K562 (cell line): ENCODE results near the gene ZNF613. TPM values are rescaled to one million over a fixed set of nuclear protein-coding genes. Genes with fewer than 3 reads are reported as not detected.

Experiments used
- ATAC-seq: fragments of 200-7000 bp; cut with Tn5 transposase; 3 replicates; pipeline ENCODE4 v1.9.1; 2020; ENCODE audit warnings: moderate library complexity
- BruUV-seq: library from RNA; stranded (reverse); fragments of 400-500 nt; replicated peaks from 2 replicates; lab custom pipeline; 2021; lab: Mats Ljungman, UMichigan
- CTCF ChIA-PET: fragments of 300-600 bp; formaldehyde crosslinking; extraction: SDS; loops from one replicate; lab custom pipeline; 2021; ENCODE audit warnings: low intra/inter-chr PET ratio; lab: Yijun Ruan, JAX
- POLR2A ChIA-PET: fragments of 300-600, 350-650 bp; sonication (Branson Sonifier 250); formaldehyde crosslinking; extraction: SDS; loops from one replicate; lab custom pipeline; 2021; ENCODE audit warnings: antibody characterized with exemption, inconsistent platforms; lab: Yijun Ruan, JAX
- DNase-seq, 4 experiments: peaks; one replicate each; pipeline versions ENCODE4 v3.0.0 to v3.0.0-alpha.2; 2011 to 2018; ENCODE audit warnings: low spot score in 3 of 4, mixed read lengths in 3 of 4; ENCODE audit errors: extremely low read depth in 1 of 4
- FAIRE-seq: peaks from 2 replicates; lab custom pipeline; 2011; peaks lifted over from hg19 to GRCh38; lab: Jason Lieb, UNC
- H2AFZ ChIP-seq: 2 replicates; pipeline ENCODE4 v1.6.0; 2011; ENCODE audit warnings: low read depth, low read length, control low read depth, inconsistent platforms
- H3K27ac ChIP-seq: fragments of 200-600 bp; 3 replicates; pipeline ENCODE4 v1.8.0; 2011; ENCODE audit warnings: low read depth, mild to moderate bottlenecking, control low read depth, inconsistent platforms, low read length, moderate library complexity, mixed read lengths; ENCODE audit errors: extremely low read depth
- H3K27me3 ChIP-seq, 2 experiments: fragments of 300-600 bp in 1 of 2; 2 replicates in 1 of 2; 3 replicates in 1 of 2; pipeline versions ENCODE4 v1.6.0 to v1.8.0; 2011; ENCODE audit warnings: inconsistent platforms in 2 of 2, low read length in 2 of 2, mild to moderate bottlenecking in 1 of 2, mixed read lengths in 1 of 2, moderate library complexity in 1 of 2; ENCODE audit not compliant: control insufficient read depth in 2 of 2, insufficient read depth in 2 of 2
- H3K36me3 ChIP-seq: fragments of 300-600 bp; 3 replicates; pipeline ENCODE4 v1.8.0; 2011; ENCODE audit warnings: mild to moderate bottlenecking, low read length, inconsistent platforms; ENCODE audit not compliant: control insufficient read depth, insufficient read depth
- H3K4me1 ChIP-seq, 2 experiments: fragments of 200-600 bp in 1 of 2; replicated peaks in 1 of 2; 2 replicates in 1 of 2; 3 replicates in 1 of 2; pipeline versions ENCODE4 v1.5.1 to v1.8.0; 2011; ENCODE audit warnings: inconsistent platforms in 2 of 2, low read length in 2 of 2, mild to moderate bottlenecking in 1 of 2, mixed read lengths in 1 of 2, moderate library complexity in 1 of 2; ENCODE audit not compliant: control insufficient read depth in 2 of 2, insufficient read depth in 2 of 2
- H3K4me2 ChIP-seq: 2 replicates; pipeline ENCODE4 v1.6.1; 2011; ENCODE audit warnings: low read length, control low read depth, inconsistent platforms, mixed read lengths; ENCODE audit not compliant: insufficient read depth
- H3K4me3 ChIP-seq: fragments of 200-600 bp; sonication (generic), shearing (Covaris generic); 2 replicates; pipeline ENCODE4 v1.5.1; 2016; ENCODE audit warnings: control low read depth, inconsistent platforms
- H3K79me2 ChIP-seq: fragments of 200-600 bp; 3 replicates; pipeline ENCODE4 v1.8.0; 2011; ENCODE audit warnings: low read length, inconsistent platforms; ENCODE audit not compliant: control insufficient read depth, insufficient read depth
- H3K9ac ChIP-seq, 2 experiments: 2 replicates each; pipeline versions ENCODE4 v1.6.0 to v1.6.1; 2011; ENCODE audit warnings: low read depth in 2 of 2, low read length in 2 of 2, control low read depth in 1 of 2, inconsistent platforms in 1 of 2, mild to moderate bottlenecking in 1 of 2, mixed read lengths in 1 of 2; ENCODE audit not compliant: insufficient read depth in 1 of 2
- H3K9me1 ChIP-seq: one replicate; pipeline ENCODE4 v1.6.0; 2011; ENCODE audit warnings: inconsistent platforms, mild to moderate bottlenecking, low read length, moderate library complexity; ENCODE audit not compliant: control insufficient read depth, insufficient read depth
- H3K9me3 ChIP-seq: replicated peaks from 2 replicates; pipeline ENCODE4 v1.5.1; 2011; ENCODE audit warnings: low read depth, low read length, inconsistent platforms; ENCODE audit not compliant: control insufficient read depth, insufficient read depth
- H4K20me1 ChIP-seq: replicated peaks from 2 replicates; pipeline ENCODE4 v1.6.1; 2011; ENCODE audit warnings: low read length, inconsistent platforms, mixed read lengths; ENCODE audit not compliant: control insufficient read depth, insufficient read depth
- C11orf30 ChIP-seq: fragments of 450-650 bp; IDR thresholded peaks from 2 replicates; pipeline ENCODE4 v1.6.1; 2016; ENCODE audit warnings: low read depth, mild to moderate bottlenecking
- CBFA2T3 ChIP-seq: fragments of 450-650 bp; IDR thresholded peaks from 2 replicates; pipeline ENCODE4 v1.6.1; 2017
- ELF2 ChIP-seq: fragments of 250-450 bp; sonication (Bioruptor Pico); IDR thresholded peaks from 2 replicates; pipeline ENCODE4 v1.5.0; 2021; ENCODE audit warnings: mild to moderate bottlenecking
- HMG20A ChIP-seq: fragments of 450-650 bp; formaldehyde crosslinking; conservative IDR thresholded peaks from 2 replicates; pipeline ENCODE4 v1.4.0; 2020; ENCODE audit warnings: mild to moderate bottlenecking, mixed read lengths
- LARP7 ChIP-seq: fragments of 450-650 bp; IDR thresholded peaks from 2 replicates; pipeline ENCODE4 v1.6.1; 2016
- NR3C1 ChIP-seq: sonication (generic); formaldehyde crosslinking; IDR thresholded peaks from 2 replicates; pipeline ENCODE4 v1.8.1; 2022; ENCODE audit warnings: missing genetic modification reagents
- POLR2G ChIP-seq: fragments of 200-400 bp; formaldehyde crosslinking; IDR thresholded peaks from 2 replicates; pipeline ENCODE4 v1.6.1; 2017; ENCODE audit warnings: low read depth, mild to moderate bottlenecking, antibody characterized with exemption, low read length, moderate library complexity
- TBP ChIP-seq: optimal IDR thresholded peaks from 2 replicates; pipeline ENCODE3; 2011; ENCODE audit warnings: low read depth, low read length, improper control_type of control experiment
- TEAD4 ChIP-seq, 2 experiments: sonication (generic) in 1 of 2; formaldehyde crosslinking in 1 of 2; IDR thresholded peaks; 2 replicates each; pipeline versions ENCODE4 v1.6.1 to v1.8.0; 2012 to 2022; ENCODE audit warnings: borderline replicate concordance in 1 of 2, inconsistent platforms in 1 of 2, low read length in 1 of 2, mild to moderate bottlenecking in 1 of 2, missing genetic modification reagents in 1 of 2
- YY1 ChIP-seq, 3 experiments: IDR thresholded peaks; 2 replicates each; pipeline ENCODE4 v1.6.1; 2011; ENCODE audit warnings: low read length in 2 of 3, mild to moderate bottlenecking in 2 of 3, moderate library complexity in 2 of 3, borderline replicate concordance in 1 of 3, control low read depth in 1 of 3, low read depth in 1 of 3; ENCODE audit not compliant: insufficient read depth in 3 of 3, insufficient replicate concordance in 2 of 3, control insufficient read depth in 1 of 3, insufficient read length in 1 of 3; ENCODE audit errors: extremely low read depth in 1 of 3
- ZNF121 ChIP-seq: sonication (generic); formaldehyde crosslinking; conservative IDR thresholded peaks from 2 replicates; pipeline ENCODE4 v1.8.0; 2022; ENCODE audit warnings: missing genetic modification reagents
- ZNF316 ChIP-seq: fragments of 450-650 bp; IDR thresholded peaks from 2 replicates; pipeline ENCODE4 v1.6.1; 2016
- ZNF551 ChIP-seq: fragments of 250-450 bp; sonication (Bioruptor Pico); IDR thresholded peaks from 2 replicates; pipeline ENCODE4 v1.5.0; 2021; ENCODE audit warnings: mild to moderate bottlenecking, moderate library complexity
- ZNF584 ChIP-seq: fragments of 200-800 bp; sonication (Bioruptor generic); IDR thresholded peaks from 2 replicates; pipeline ENCODE4 v1.6.1; 2016; ENCODE audit warnings: low read depth, mild to moderate bottlenecking, missing genetic modification characterization, missing compliant biosample characterization
- ZNF717 ChIP-seq: fragments of 250-450 bp; sonication (Bioruptor Pico); IDR thresholded peaks from 2 replicates; pipeline ENCODE4 v1.5.0; 2021
- WGBS: fragments of 100-300 bp; shearing (Covaris generic); methylation state at CpG from one replicate; pipeline ENCODE4 v1.1.6; 2016; ENCODE audit warnings: low coverage, mixed read lengths; ENCODE audit not compliant: insufficient coverage; ENCODE audit errors: missing lambda C conversion rate; 5-methylcytosine and 5-hydroxymethylcytosine counted together
- in situ Hi-C: fragments of 300-500 bp; cut with MboI; formaldehyde crosslinking; loops from 4 replicates; pipeline ENCODE4 v1.15.0; 2018; ENCODE audit warnings: inconsistent platforms, mixed read lengths
- intact Hi-C: fragments of 100-400 bp; cut with micrococcal nuclease; formaldehyde crosslinking; loops from 2 replicates; pipeline ENCODE4 v1.14.2; 2022
- polyA plus RNA-seq, 8 experiments: library from polyadenylated mRNA; depleted of rRNA in 4 of 8; stranded (reverse) in 5 of 8; unstranded in 3 of 8; fragments of >200 nt; fragmentation: Nextera tagmentation in 2 of 8; fragmentation: Illumina TruSeq in 1 of 8; extraction: Ambion mirVana in 2 of 8; extraction: Trizol in 1 of 8; gene quantifications; 2 replicates each; pipeline versions ENCODE4 v1.2.1 to v1.2.3, GENCODE V29; 2011 to 2014; ENCODE audit warnings: inconsistent platforms in 1 of 8, missing spikeins in 1 of 8
- total RNA-seq, 7 experiments: library from RNA; depleted of rRNA in 6 of 7; stranded (reverse); fragments of >200 nt in 6 of 7; fragmentation: Illumina TruSeq in 2 of 7; extraction: Trizol in 2 of 7; gene quantifications; 2 replicates each; pipeline versions ENCODE4 v1.2.1 to v1.2.3, GENCODE V29; 2011 to 2021; ENCODE audit warnings: low replicate concordance in 1 of 7
- TF ChIP-seq, protein P1 (sequence below): fragments of 450-650 bp; formaldehyde crosslinking; IDR thresholded peaks from 2 replicates; pipeline ENCODE4 v1.4.0; 2020; ENCODE audit warnings: mild to moderate bottlenecking, moderate library complexity

ZNF613 gene
- total and polyA plus RNA-seq, 9 of the 15 experiments (the other 6 are each of a cell fraction or from before 2014, with no cell fraction given): 2.1 to 4.5 (median 2.7) TPM

- in situ Hi-C loops (no loop called here), intact Hi-C loops (no loop called here)
- POLR2A ChIA-PET: no interaction called here
- Histone ChIP-seq H2AFZ (no peak overlapping the region), H3K4me1 (peaks cover 0 to 3% of the 10 kb centered on the region in 2 experiments; a peak in 1 of 5 replicates), H3K27ac (no peak overlapping the region), H3K4me2 (no peak overlapping the region), H3K36me3 (peaks cover 23% of the 10 kb centered on the region), H3K9ac (no peak overlapping the region), H3K27me3 (no peaks in the 10 kb centered on the region), H3K9me1 (no peaks in the 10 kb centered on the region), H3K79me2 (no peaks in the 10 kb centered on the region), H3K9me3 (peaks cover 27% of the 10 kb centered on the region), H4K20me1 (no peaks in the 10 kb centered on the region), H3K4me3 (no peak overlapping the region)
- ATAC-seq (no peak), FAIRE-seq (no peak), DNase-seq (no peak)
- CTCF ChIA-PET: no interaction called here
- 0% methylated on average over 1 of the region's 1 CpG for WGBS
- BruUV-seq: no TSS peak
- TF ChIP-seq CBFA2T3: no peak
- TF ChIP-seq NR3C1 (CRISPR knock-in tag): no peak
- peak; percentile 40; the same call in 1 of the 2 replicates for TF ChIP-seq C11orf30
- TF ChIP-seq LARP7: no peak
- no peak for TF ChIP-seq TBP
- no peak for TF ChIP-seq YY1 (IDR thresholded peaks at IDR 0.05; ENCODE audit: borderline replicate concordance in 1 of 3, control insufficient read depth in 1 of 3, extremely low read depth in 1 of 3, insufficient read depth in 3 of 3, insufficient read length in 1 of 3, insufficient replicate concordance in 2 of 3, low read depth in 1 of 3, low read length in 2 of 3)
- TF ChIP-seq HMG20A (CRISPR knock-in tag): no peak
- no peak for TF ChIP-seq ZNF551 (CRISPR knock-in tag)
- TF ChIP-seq POLR2G: no peak
- TF ChIP-seq ZNF717 (CRISPR knock-in tag): no peak
- no peak for TF ChIP-seq TEAD4 (IDR thresholded peaks at IDR 0.05; ENCODE audit: low read length)
- no peak for TF ChIP-seq TEAD4 (CRISPR knock-in tag; IDR thresholded peaks at IDR 0.05; ENCODE audit: borderline replicate concordance)
- TF ChIP-seq, protein P1, sequence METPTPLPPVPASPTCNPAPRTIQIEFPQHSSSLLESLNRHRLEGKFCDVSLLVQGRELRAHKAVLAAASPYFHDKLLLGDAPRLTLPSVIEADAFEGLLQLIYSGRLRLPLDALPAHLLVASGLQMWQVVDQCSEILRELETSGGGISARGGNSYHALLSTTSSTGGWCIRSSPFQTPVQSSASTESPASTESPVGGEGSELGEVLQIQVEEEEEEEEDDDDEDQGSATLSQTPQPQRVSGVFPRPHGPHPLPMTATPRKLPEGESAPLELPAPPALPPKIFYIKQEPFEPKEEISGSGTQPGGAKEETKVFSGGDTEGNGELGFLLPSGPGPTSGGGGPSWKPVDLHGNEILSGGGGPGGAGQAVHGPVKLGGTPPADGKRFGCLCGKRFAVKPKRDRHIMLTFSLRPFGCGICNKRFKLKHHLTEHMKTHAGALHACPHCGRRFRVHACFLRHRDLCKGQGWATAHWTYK (CRISPR knock-in tag): no peak
- no peak for TF ChIP-seq ELF2 (CRISPR knock-in tag)
- no peak for TF ChIP-seq ZNF121 (CRISPR knock-in tag)
- TF ChIP-seq ZNF316: 0 out of 2 replicates have a peak, but pooled peaks have one; percentile 21
- no peak for TF ChIP-seq ZNF584 (CRISPR knock-in tag)
These were observed 19.3 kb downstream of the ZNF613 start for GRCh38 chr19:51946602-51947001.
